GM21526 (cell line): Measurements from ENCODE around the gene CCDC110.

ENCODE experiments used
- ATAC-seq: cut with Tn5 transposase; IDR thresholded peaks from one replicate; pipeline ENCODE4 v1.9.1; 2021; ENCODE audit warnings: moderate library complexity; ENCODE audit not compliant: unreplicated experiment, low FRiP score

CCDC110 gene

DNA sequence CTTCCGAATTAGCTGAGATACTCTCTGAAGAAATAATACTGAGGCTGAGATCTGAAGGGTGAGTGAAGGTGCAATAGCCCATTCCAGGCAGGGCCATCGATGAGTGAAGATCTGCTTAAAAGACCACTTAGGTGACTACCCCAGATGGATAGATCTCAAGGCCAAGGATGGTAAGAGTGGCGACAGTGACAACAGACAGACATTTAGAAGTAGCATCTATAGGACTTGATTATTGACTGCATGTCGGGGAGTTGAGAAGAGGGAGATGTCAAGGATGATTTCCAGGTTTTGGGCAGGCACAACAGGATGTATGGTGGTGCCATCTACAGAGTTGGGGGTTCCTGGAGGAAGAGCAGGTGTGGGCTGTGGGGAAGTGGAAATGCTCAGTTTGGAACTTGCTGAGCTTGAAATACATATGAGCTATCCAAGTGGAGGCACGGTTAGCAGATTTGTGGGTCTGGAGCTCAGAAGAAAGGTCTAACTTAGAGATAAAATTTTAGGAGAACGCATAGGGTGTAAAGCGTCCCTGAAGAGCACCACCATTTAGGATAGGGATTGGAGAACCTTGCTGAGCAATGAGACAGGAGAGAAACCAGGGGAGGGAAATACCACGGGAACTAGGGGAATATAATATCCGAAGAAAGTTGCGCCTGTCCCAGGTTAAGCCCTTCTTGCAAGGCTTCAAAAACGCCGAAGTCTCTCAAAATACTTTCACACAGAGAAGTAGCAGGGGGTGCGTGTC lies 46.5 kb downstream of the CCDC110 start:
- peak; percentile 4 for ATAC-seq

DNA sequence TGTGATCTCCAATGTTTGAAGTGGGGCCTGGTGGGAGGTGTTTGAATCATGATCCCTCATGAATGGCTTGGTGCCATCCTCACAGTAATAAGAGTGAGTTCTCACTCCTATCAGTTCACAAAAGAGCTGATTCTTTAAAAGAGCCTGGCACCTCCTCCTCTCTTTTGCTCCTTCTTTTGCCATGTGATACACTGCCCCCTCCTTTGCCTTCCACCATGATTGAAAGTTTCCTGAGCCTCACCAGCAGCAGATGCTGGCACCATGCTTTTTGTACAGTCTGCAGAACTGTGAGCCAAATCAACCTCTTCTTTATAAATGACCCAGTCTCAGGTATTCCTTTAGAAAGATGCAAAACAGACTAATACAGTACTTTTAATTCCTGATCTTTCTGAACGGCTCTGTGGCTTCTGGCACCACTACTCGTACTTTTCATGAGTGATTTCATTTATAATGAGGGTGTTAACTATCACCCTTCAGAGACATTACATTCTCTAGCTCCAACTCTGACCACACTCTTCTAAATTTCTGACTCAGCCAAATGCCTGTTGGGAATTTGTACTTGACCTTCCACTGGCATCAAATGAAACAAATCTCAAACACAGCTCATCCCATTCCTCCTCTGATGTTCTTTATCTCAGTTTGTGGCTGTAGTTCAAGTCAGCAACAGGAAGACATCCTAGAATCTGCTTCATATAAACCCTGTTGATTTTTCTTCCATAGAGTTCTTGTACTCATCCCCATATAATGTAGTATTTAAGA lies 50.0 kb downstream of the CCDC110 start:
- ATAC-seq, result no peak

DNA sequence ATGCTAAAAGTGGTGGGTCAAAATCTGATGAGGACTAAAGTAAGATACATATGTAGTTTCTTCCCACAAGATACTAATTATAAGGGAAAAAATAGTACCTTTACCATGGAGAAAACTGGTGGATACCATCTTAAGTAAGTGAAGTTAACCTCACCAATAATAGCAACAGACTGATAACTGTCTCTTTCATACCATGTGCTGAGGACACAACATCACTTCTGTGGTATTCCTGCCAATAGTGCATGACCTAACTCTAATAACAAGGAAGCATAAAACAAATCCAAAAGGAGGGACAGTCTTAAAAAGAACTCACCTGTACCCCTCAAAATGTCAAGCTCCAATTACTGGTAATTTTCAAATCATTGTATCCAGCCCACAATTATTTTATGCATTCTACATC lies 54.6 kb downstream of the CCDC110 start:
- no peak for ATAC-seq

DNA sequence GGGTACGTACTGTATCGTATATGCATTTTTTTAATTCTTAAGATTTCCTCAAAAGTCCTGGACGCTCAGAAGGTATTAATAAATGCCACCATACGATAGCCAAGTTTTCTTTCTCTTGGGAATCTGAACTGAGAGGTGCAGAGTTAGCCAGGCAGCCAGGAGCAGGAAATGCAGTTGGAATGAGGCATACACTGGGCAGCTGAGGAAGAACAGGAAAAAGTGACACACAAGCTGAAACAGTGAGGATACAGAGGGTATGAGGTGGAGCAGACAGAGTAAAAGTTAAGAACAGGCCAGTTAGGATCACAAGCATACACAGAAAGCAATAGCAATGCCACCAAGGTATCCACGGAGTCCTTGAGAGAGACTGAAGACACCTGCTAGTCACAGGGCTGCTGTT lies 59.1 kb downstream of the CCDC110 start:
- no peak for ATAC-seq

DNA sequence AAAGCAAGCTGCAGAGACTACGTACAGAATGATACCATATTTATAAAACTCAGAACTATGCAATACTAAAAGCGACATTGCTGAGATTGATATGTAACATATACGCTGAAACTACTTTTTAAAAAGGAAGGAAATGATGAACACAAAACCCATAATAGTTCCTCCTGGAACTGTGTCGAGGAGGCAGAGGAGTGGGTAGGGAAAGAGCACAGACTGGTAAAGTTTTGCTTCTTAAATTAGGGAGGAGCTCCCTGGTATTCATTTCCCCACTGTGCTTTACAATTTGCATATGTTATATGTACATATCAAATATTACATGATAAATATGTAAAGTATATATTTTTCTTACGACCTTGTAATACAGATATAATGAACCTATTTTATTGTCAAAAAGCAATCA lies 59.7 kb downstream of the CCDC110 start:
- ATAC-seq, result no peak

DNA sequence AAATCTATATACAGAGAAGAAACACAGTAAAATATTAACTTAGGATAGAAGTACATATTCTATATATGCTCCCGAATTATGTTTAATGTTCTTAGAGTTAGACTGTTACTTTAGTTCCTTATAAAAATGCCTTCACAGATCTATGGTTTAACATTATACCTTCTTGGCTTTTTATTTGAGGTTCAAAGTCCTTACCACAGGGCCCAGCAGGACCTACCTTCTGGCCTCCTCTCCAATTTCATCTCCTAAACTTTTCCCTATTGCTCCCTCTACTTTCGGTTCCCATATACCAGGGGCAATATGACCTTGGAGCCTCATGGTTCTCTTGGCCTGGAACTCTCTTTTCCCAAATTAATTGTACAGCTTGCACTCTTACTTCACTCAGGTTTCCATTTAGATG lies 63.1 kb downstream of the CCDC110 start:
- ATAC-seq, result no peak

DNA sequence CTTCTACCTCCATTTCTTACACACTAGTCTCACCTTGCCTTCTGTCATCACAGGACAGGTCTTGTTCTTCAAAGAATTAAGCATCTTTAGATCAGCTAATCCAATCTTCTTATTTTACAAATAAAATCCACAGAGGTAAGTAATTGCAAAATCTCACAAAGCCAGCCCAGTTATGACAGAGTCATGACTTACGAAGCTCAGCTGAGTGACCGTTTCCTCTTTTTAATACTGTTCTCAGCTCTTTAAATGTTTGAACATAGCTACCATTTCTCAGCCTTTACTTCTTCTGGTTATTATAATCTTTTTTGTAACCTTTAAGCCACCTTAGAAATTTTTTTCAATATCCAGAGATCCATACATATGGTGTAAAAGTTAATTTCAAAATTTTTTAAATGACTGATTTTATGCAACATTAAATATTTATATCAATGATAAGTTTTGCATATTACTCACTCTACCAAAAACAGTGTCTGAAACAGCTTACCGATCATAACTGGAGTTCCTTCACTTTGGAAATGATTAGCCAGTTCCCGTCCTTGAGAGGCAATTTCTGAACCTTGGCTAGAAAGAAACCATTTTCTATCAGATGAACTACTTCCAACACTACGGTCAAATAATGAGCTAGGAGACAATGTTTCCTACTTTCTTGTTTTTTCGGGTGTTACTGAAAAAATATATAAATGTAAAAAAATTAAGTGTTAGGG lies 66.1 kb downstream of the CCDC110 start:
- ATAC-seq, result no peak

DNA sequence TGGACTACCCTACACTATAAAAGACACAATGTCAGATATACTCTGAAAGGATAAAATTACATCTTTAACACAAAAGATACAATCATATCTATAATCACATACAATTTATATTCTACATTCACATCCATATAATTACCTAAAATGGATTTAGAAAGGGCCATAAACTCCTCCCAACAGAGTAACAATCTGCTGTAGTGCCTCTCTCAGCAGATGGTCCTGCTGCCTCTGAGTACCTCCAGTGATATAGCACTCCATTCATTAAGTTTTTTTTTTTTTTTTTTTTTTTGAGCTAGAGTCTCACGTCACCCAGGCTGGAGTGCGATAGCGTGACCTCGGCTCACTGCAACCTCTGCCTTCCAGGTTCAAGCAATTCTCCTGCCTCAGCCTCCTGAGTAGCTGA lies 67.5 kb downstream of the CCDC110 start:
- no peak for ATAC-seq

DNA sequence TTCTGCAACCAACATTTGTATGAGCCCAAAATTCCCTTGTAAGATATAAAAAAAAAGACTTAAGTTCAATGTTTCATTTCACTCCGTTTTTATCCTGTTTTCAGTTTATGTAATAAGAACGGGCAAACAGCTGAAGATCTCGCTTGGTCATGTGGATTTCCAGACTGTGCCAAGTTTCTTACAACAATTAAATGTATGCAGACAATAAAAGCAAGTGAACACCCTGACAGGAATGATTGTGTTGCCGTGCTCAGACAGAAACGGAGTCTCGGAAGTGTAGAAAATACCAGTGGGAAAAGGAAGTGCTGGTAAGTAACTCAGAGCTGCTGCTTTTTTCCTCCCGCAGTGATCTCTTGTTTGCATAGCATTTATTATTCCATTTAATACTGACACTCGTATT lies 72.1 kb downstream of the CCDC110 start:
- no peak for ATAC-seq

DNA sequence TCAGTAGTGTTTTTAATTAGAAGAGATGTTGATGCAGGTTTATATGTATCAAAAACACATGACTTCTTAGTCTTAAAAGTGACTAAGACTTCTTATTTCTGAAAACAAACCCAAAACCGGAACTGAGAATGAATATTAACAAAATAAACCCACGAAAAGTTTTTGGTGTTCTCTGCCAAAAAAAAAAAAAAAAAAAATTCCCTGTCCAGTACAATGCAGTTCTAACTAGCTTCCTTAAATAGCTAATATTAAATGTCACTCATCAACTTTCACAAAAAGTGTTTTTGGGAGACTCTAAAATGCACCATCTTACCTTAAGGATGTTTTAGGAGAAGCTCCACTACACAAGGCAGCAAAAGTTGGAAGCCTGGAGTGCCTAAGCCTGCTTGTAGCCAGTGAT lies 72.9 kb downstream of the CCDC110 start:
- no peak for ATAC-seq

DNA sequence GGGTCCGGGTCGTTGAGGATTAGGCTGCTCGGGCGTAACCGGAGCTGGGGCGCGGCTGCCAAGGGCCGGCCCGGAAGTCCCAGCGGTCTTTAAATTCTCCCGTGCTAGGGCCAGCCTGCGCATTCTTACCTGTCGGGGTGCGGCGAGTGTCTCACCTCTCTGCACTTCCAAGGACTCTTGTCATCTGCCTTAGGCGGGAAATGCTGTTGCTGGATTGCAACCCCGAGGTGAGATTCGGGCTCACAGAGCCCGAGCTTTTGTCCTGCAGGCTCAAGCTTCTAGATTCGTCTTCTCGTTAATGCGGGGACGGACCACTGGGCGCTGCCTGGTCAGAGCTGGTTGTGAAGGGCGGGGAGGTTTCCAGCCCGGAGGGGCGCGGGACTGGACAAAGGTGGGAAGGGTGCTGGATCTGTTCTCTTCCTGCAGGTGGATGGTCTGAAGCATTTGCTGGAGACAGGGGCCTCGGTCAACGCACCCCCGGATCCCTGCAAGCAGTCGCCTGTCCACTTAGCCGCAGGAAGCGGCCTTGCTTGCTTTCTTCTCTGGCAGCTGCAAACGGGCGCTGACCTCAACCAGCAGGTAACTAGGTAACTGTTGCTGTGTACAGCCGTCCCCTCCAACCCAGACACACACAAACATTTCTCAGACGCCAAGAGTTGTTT lies 74.7 kb downstream of the CCDC110 start, which contains the start of gene ANKRD37:
Gene ANKRD37, plus strand, starts transcription at position 118 of the 662 bp plus-strand sequence. Its CDS starts 83 bp downstream, at position 201.
- peak; percentile 3 for ATAC-seq

DNA sequence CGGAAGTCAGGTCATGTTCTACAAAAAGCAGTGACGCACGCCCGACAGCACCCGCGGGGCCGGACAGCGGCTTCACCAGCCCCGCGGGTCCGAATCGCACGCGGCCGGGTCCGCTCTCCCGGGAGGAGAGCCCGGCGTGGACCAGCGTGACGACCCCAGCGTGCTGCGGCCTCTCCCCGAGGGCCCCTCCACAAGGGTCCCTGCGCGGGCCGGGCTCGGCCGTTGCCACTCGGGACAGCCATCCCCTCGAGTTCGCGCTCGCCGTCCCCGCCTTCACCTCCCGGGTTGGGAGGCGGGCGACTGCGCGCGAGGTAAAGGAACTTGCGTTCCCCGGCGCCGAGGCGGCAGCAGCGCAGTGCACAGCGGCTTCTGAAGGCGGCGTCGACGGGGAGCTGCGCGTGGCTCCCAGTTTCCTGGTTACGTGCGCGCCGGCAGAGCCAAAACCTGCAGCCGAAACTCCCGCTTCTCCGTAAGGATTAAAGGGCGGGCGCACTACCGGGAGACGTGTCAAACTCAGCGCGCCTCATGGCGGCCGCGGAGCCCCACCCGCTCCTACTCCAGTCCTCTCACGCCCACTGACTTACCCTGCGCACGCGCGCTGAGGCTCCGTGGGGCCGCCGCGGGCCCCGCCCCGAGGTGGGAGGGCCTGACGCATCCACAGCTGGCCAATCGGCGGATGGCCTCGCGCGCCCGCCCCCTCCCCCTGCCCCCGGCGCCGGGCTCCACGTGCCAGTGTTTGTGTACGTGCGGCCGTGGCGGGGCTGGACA lies 75.4 kb downstream of the CCDC110 start:
- peak; percentile 74 for ATAC-seq

DNA sequence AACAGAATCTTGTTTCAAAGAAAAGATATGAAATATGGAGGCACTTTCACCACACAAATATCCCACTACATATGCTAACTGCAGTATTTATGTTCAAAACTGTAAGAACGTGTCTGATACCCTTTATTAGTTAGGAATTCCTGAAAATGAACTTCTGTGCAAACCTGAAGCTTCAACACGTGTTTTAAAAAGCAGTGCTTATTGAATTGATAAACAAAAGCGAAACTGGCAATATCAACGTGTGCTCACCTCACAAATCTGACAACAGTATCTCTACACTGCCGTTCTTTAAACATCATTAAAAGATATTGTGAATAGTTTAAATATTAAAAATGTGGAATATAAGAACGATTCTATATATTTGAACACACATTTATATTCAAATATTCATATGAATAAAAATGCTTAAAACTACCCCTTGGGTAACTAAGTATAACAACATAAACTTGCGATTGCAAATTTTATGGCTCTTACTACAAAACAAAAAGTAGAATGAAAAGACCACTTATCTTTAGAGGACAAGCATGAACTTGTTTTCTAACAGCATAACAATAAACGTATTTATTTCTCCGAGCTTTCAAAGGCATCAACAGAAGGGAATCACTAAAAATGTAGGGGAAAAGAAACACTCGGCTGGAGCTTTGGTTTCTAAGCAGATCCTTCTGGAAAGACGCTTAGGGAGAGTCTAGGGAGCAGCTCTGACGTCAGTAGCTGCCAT lies 76.1 kb downstream of the CCDC110 start, which contains the start of gene LRP2BP:
Gene LRP2BP, minus strand, starts transcription at position 687 of the 718 bp plus-strand sequence. CDS start 17,738 bp downstream, outside the sequence.
- ATAC-seq, result no peak
